Vagina (tissue), 2 donors: Measurements from ENCODE around the gene ARID5A.

ENCODE experiments used
- CTCF ChIP-seq, 3 experiments: fragments of 450-650 bp in 2 of 3; fragments of 200-600 bp in 1 of 3; sonication (generic) in 1 of 3; IDR thresholded peaks; one replicate each; pipeline ENCODE4 v1.5.1; 2017 to 2019; ENCODE audit warnings: antibody characterized with exemption in 3 of 3, mild to moderate bottlenecking in 2 of 3, moderate library complexity in 2 of 3
- POLR2A ChIP-seq, 2 donors: fragments of 450-650 bp; IDR thresholded peaks; one replicate each; pipeline ENCODE4 v1.6.1; 2017; ENCODE audit warnings: antibody characterized with exemption in 2 of 2, mild to moderate bottlenecking in 2 of 2, moderate library complexity in 2 of 2
- POLR2AphosphoS5 ChIP-seq, 2 donors: sonication (generic); formaldehyde crosslinking; IDR thresholded peaks; one replicate each; pipeline ENCODE4 v1.9.0; 2017; ENCODE audit warnings: antibody characterized with exemption in 2 of 2, mild to moderate bottlenecking in 2 of 2, low read depth in 1 of 2; ENCODE audit not compliant: insufficient read depth in 1 of 2

GRCh38 chr2:96580771-96581170 lies 44.2 kb downstream of the ARID5A start:
- TF ChIP-seq POLR2A (IDR thresholded peaks at IDR 0.05) (no peak), CTCF (IDR thresholded peaks at IDR 0.05) (no peak), POLR2AphosphoS5 (IDR thresholded peaks at IDR 0.05; ENCODE audit: insufficient read depth in 1 of 2, low read depth in 1 of 2) (no peak)
